Stimulated activated CD4-positive, alpha-beta T cell treated with anti-CD3 and anti-CD28 coated beads, Interleukin-12 subunit alpha, Interleukin-12 subunit beta, amount 100 ng/mL, for 4 hours (primary cell): Measurements from ENCODE around the gene ZNF593OS.

ENCODE experiments used
- DNase-seq: peaks from one replicate; pipeline ENCODE4 v3.0.0-alpha.2; 2020

ZNF593OS gene

DNA sequence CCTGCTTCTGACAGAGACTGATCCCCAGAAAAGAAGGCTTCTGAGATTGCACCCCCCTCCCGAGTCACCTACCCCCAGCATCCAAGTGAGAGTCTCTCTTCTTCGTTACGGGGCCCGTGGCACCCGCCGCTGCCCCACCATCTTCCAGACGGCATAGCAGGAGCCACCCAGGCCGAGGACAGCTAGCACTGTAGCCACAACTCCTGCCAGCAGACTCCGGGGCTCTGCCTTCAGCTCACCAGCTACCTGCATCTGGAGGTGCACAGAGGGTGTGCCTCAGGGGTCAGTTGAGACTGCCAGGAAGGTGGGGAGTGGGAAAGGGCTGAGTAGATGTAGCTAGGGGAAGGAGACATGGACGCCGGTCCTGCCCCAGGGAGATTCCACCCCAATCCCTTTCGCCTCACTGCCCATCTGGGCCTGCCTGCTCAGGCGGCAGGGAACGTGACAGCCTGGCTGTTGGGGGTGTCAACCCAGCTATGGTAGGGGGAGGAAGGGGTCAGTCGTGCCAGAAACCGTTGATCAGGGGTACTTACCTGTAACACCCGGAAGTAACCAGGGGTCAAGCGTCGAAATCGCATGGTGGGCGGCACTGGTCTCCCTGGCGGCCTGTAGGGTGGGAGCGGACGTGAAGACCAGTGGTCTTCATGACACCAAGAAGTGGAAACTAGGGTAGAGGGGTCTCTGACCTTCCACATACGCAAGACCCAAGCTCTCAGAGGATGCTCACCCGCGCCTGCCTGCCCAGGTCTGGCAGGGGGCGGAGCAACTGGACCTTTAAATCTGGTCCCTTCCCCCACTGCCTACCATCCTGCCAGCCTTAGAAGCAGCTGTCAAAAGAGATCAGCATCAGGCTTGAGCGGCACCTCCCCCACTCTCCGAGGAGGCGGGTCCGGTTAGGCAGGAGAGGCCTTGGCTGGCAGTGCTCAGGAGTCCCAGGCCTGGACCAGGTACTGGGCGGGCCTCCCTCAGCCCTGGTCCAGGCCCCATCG, at the start of gene ZNF593OS:
TSS of gene ZNF593OS (minus strand) at position 749 of the 989 bp plus-strand sequence. CDS start at position 578, 171 bp downstream.
- no peak for DNase-seq

GRCh38 chr1:26221094-26221493, 49.5 kb upstream of the ZNF593OS start:
- DNase-seq, result no peak

DNA sequence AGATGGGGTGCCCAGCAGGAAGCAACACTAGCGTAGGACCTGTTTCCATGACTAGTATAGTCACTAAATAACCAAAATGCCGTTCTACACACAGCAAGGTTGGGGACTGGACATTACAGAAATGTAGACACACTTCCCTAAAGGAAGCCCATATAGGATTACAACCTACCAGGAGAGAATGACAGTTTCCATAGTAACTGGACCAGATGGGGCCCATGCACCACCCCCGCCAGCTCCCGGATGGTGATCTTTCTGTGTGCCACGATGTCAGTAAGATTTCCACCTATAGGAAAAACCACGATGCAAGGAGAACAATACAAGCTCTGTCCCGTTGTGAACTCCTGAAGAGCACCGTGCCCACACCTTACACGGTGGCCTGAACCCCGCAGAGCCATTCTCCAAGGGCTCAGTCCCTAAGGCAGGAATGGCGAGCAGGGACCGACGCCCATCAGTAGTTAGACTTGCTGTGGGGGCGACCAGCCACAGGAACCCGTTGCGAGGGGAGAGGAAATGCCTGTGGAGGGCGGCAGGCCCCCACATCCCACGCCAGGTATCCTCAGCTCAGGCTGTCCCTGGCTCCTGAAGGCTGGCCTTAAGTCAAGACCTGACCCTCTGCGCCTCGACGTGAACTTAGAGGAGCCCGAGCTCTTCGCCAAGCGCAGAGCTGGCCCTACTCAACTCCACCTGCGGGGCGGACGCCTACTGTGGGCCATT, 48.7 kb upstream of the ZNF593OS start:
- no peak for DNase-seq

DNA sequence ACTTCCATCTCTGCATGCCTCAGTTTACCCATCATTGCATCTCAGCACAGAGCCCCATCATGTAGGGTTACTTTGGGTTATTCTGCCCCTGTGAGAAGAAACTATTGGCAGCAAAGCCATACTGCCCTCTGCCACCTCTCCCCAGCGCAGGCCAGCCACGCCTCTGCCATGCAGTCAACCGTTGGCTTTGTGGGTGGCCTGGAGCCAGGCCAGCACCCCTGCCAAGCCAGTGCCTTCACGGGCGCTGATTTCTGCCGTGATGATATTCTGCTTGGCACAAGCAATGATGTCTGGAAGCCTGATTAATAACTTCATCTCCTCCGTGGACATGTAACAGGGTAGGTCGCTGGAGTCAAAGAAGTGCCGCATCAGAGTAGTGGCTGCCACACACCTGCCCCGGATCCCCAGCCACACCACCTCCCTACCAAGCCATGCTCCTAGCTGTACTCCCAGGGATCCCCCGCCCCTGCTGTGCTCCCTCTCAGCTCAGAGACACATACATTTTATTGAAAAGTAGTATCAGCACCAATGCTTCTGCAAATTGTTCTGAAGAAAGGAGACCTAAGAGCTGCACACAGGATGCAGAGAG, 47.4 kb upstream of the ZNF593OS start:
- no peak for DNase-seq

- DNase-seq, result no peak
Measured at GRCh38 chr1:26215246-26215645, 43.6 kb upstream of the ZNF593OS start.

GRCh38 chr1:26213335-26213905, 41.8 kb upstream of the ZNF593OS start:
- DNase-seq, result no peak

DNA sequence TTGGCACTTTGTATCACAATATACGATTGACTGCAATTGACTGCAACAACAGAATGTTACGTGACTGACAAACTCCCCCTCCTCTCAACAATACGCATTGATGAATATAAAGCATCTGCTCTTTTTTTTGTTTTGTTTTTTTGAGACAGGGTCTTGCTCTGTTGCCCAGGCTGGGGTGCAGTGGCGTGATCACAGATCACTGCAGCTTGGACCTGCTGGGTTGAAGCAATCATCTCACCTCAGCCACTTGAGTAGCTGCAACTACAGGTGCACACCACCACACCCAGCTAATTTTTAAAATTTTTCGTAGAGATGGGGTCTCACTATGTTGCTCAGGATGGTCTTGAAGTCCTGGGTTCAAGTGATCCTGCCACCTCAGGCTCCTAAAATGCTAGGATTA, 41.1 kb upstream of the ZNF593OS start:
- DNase-seq, result no peak

- DNase-seq, result no peak
Measured at GRCh38 chr1:26210147-26210870, 38.7 kb upstream of the ZNF593OS start.

DNA sequence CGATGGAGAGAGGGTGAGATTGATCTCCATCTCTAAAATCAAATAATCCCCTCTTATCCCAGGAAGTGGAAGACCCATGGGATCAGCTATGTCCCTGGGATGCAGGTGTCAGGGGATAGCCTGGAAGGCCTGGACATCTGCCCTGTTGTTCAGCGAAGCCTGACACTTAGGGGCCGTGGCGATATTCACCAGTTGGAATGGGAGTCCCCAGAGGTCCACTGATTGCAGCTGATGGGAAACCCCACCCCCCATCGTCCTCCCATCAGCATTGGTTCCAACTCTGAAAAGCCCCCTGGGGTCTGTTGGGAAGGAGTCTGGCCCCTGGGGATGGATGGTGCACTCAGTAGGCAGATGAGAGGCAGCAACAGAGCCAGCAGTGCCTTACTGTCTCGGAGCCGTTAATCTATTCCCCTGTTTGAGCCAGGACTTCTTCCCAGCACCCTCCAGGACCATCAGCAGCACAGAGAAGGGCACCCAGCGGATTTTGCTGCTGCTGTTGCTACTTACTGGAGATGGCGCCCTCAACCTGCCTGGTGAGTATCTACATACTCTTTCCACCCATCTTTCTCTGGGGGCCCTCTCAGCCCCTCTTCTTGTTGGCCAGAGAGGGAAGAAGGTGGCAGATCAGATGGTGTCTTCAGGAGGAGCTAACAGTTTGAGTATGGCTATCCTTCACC, 32.1 kb upstream of the ZNF593OS start:
- DNase-seq, result no peak

DNA sequence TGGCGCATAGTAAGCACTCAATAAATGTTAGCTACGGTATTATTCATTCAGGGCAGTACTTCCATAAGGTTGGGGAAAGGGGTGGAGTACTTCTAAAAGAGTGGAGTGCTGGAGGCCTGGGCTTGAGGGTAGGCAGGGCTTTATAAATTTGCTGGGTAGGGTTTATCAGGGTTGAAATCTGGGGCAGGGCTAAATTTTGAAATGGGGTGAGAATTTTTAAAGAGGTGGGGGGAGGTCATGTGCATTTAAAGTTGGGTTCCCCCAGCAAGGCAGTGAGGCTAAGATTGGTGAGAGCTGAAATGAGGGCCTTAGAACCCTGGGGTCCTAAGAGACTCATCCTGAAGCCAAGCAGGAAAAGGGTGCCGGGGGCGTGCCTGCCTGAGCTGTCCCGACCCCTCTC, 28.8 kb upstream of the ZNF593OS start:
- DNase-seq, result no peak

GRCh38 chr1:26197813-26198212, 26.2 kb upstream of the ZNF593OS start:
- no peak for DNase-seq

GRCh38 chr1:26197301-26197700, 25.7 kb upstream of the ZNF593OS start:
- no peak for DNase-seq

- DNase-seq, result no peak
Measured at GRCh38 chr1:26195805-26196204, 24.2 kb upstream of the ZNF593OS start.

GRCh38 chr1:26191739-26192138, 20.1 kb upstream of the ZNF593OS start:
- no peak for DNase-seq

DNA sequence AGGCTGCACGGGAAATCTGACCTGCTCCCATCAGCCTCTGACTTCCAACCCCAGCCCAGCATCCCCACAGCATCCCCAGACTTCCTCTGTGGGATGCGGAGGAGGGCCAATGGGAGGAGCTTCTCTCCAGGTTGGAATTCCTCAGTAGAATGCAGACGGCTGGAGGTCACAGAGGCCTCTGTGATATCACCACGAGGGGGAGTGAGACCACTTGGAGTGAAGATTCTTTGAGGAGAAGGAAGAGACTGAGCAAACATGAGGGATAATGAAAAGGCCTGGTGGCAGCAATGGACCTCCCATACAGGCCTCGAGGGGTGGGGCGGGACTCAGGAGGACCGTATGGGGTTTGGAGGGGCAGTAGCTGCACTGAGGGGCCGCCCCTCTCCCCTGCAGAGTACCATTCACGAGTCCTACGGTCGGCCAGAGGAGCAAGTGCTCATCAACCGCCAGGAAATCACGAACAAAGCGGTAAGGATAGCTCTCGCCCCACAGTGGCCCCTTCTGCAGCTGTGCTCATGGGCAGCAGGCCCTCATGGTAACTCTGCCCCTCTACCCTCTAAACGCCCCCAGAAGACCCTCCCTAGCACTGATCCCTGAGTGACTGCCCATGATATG, 18.8 kb upstream of the ZNF593OS start, which contains the start of gene CATSPER4:
TSS of gene CATSPER4 (plus strand) at position 230 of the 615 bp plus-strand sequence. CDS start at position 256, 26 bp downstream.
- no peak for DNase-seq

- DNase-seq, result no peak
Measured at GRCh38 chr1:26189751-26190275, 18.2 kb upstream of the ZNF593OS start.

DNA sequence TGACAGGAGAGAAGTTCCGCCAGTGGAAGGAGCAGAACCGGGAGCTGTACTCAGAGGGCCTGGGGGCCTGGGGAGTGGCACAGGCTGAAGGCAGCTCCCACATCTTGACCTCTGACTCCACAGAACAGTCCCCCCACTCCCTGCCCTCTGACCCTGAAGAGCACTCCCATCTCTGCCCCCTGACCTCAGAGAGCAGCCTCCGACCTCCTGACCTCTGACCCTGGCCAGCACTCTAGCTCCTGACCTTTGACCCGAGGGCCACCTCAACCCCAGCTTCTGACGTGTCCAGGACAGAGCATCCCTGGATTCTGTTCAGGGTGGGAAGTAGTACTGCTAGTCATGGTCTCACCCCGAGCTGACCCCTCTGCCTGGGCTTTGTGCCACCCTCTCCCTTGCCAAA, 17.7 kb upstream of the ZNF593OS start:
- DNase-seq, result no peak

DNA sequence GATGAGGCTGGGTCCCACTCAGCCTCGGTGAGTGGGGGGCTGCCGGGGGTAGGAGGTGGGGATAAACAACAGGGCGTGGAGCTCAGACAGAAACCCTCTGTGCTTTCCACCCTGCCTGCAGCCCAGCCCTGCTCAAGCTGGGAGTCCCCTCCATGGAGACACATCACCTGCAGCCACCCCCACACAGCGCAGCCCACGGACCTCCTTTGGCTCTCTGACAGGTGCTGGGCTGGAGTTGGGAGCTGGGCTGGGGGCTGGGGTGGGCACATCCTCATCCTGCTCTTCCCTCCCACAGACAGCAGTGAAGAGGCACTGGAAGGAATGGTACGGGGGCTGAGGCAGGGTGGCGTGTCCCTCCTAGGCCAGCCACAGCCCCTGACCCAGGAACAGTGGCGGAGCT, 16.8 kb upstream of the ZNF593OS start:
- no peak for DNase-seq

DNA sequence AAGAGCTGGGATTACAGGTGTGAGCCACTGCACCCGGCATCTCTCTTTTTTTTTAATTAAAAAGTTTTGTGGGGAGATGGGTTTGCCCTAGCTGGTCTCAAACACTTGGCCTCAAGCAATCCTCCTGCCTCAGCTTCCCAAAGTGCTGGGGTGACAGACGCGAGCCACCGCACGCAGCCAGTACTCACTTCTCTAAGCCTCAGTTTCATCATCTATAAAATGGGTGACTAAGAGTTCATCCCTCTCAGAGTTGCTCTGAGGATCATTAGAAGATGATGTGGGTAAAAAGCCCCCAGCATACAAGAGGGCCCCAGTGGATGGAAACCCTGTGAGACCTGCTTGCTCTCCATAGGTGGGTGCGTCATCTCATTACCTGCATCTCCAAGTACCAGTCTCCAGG, 16.2 kb upstream of the ZNF593OS start:
- DNase-seq, result no peak

DNA sequence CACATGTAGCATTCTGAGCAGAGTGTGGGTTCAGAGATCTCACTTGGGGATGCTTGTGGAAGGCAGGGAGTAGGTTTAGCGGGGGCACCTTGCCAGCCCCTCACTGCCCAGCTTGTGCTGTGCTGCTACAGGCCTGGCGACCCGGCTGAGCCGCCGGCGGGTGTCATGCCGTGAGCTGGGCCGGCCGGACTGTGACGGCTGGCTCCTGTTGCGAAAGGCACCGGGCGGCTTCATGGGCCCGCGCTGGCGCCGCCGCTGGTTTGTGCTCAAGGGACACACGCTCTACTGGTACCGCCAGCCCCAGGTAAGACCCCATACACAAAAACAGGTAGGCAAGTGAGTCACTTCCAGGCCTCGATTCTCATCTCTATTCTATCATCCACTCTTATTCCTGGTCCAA, 13.3 kb upstream of the ZNF593OS start:
- no peak for DNase-seq

GRCh38 chr1:26184086-26184485, 12.5 kb upstream of the ZNF593OS start:
- DNase-seq, result no peak
